ENCODE results near the gene OGDHL. TPM values are rescaled to one million over a fixed set of nuclear protein-coding genes. Genes with fewer than 3 reads are reported as not detected.

Gene OGDHL
- total RNA-seq (ENCODE audit: low replicate concordance): 12.3 and 15.6 TPM in 2 replicates
- long read RNA-seq, transcript OGDHL-201 (23 exons, 3,704 nt): major isoform, 5 of 10 reads
- long read RNA-seq, partial matches to known transcripts: 2 of 10 reads
- long read RNA-seq, other reads (novel, unspliced or antisense): 3 of 10 reads

- no peaks in the 10 kb centered on the region for H3K36me3 Mint-ChIP-seq
- no peak within 1 kb of the TSS for H3K27ac Mint-ChIP-seq
- no peaks in the 10 kb centered on the region for H3K4me1 Mint-ChIP-seq (ENCODE audit: unreplicated experiment)
- no peak for TF ChIP-seq CTCF (conservative IDR thresholded peaks at IDR 0.05)
- H3K27me3 Mint-ChIP-seq: peaks cover 21% of the 10 kb centered on the region
- peaks cover 8% of the 10 kb centered on the region for H3K9me3 Mint-ChIP-seq
- H3K4me3 Mint-ChIP-seq: peak within 1 kb of the TSS; percentile 75
- peak; percentile 87 for DNase-seq (ENCODE audit: extremely low spot score, unreplicated experiment)
Measured at GRCh38 chr10:49761789-49762565, at the start of gene OGDHL. Gene OGDHL (minus strand): TSS chr10:49762323. CDS start chr10:49758592, 3,731 bp downstream.

GRCh38 chr10:49803988-49804387 lies 41.9 kb upstream of the OGDHL start:
- Mint-ChIP-seq H3K36me3 (no peaks in the 10 kb centered on the region), H3K4me3 (no peak overlapping the region), H3K4me1 (ENCODE audit: unreplicated experiment) (no peaks in the 10 kb centered on the region), H3K9me3 (peaks cover 5% of the 10 kb centered on the region), H3K27me3 (no peaks in the 10 kb centered on the region), H3K27ac (no peak overlapping the region)
- no peak for TF ChIP-seq CTCF (conservative IDR thresholded peaks at IDR 0.05)
- no peak for DNase-seq (ENCODE audit: extremely low spot score, unreplicated experiment)

GRCh38 chr10:49798275-49798674 lies 36.2 kb upstream of the OGDHL start:
- no peaks in the 10 kb centered on the region for H3K4me1 Mint-ChIP-seq (ENCODE audit: unreplicated experiment)
- no peak for TF ChIP-seq CTCF (conservative IDR thresholded peaks at IDR 0.05)
- H3K4me3 Mint-ChIP-seq: no peak overlapping the region
- no peak overlapping the region for H3K27ac Mint-ChIP-seq
- no peak for DNase-seq (ENCODE audit: extremely low spot score, unreplicated experiment)
- no peaks in the 10 kb centered on the region for H3K9me3 Mint-ChIP-seq
- H3K36me3 Mint-ChIP-seq: no peaks in the 10 kb centered on the region
- H3K27me3 Mint-ChIP-seq: no peaks in the 10 kb centered on the region

- Mint-ChIP-seq H3K27ac (no peak overlapping the region), H3K27me3 (no peaks in the 10 kb centered on the region)
- no peak for TF ChIP-seq CTCF (conservative IDR thresholded peaks at IDR 0.05)
Measured at GRCh38 chr10:49791100-49791499, 29.0 kb upstream of the OGDHL start.

GRCh38 chr10:49784681-49785080 lies 22.6 kb upstream of the OGDHL start:
- no peaks in the 10 kb centered on the region for H3K36me3 Mint-ChIP-seq
- no peaks in the 10 kb centered on the region for H3K9me3 Mint-ChIP-seq
- H3K4me3 Mint-ChIP-seq: no peak overlapping the region
- no peak overlapping the region for H3K27ac Mint-ChIP-seq
- no peak for TF ChIP-seq CTCF (conservative IDR thresholded peaks at IDR 0.05)
- peaks cover 14% of the 10 kb centered on the region for H3K27me3 Mint-ChIP-seq
- H3K4me1 Mint-ChIP-seq (ENCODE audit: unreplicated experiment): no peaks in the 10 kb centered on the region
- DNase-seq (ENCODE audit: extremely low spot score, unreplicated experiment): no peak

More at GRCh38 chr10:49791100-49791499, 29.0 kb upstream of the OGDHL start:
- Mint-ChIP-seq H3K4me1 (ENCODE audit: unreplicated experiment) (no peaks in the 10 kb centered on the region), H3K36me3 (no peaks in the 10 kb centered on the region), H3K9me3 (no peaks in the 10 kb centered on the region), H3K4me3 (no peak overlapping the region)
- DNase-seq (ENCODE audit: extremely low spot score, unreplicated experiment): no peak
